ENCODE measurements around the gene IL18BP.

The IL18BP gene

GRCh38 chr11:72006309-72007088 lies 7.8 kb downstream of the IL18BP start:
- Histone ChIP-seq H3K27me3 (replicated peaks) (no peaks in the 10 kb centered on the region), H3K36me3 (replicated peaks) (peaks cover 91% of the 10 kb centered on the region), H3K4me3 (ENCODE audit: low read depth, low read length) (no peak overlapping the region), H3K27ac (no peak overlapping the region)
- no peak for TF ChIP-seq CTCF (IDR thresholded peaks at IDR 0.05; ENCODE audit: low read depth, low read length, missing control alignments)
- no peak for DNase-seq
- in situ Hi-C loops (cut with HindIII; ENCODE audit: low pct_ligation_motif_present, low sequenced_read_pairs), result no loop called here

- no peak for DNase-seq
- Histone ChIP-seq H3K27me3 (replicated peaks) (no peaks in the 10 kb centered on the region), H3K36me3 (replicated peaks) (peaks cover 91% of the 10 kb centered on the region), H3K27ac (no peak overlapping the region), H3K4me3 (ENCODE audit: low read depth, low read length) (no peak overlapping the region)
- in situ Hi-C loops (cut with HindIII; ENCODE audit: low pct_ligation_motif_present, low sequenced_read_pairs), result no loop called here
- no peak for TF ChIP-seq CTCF (IDR thresholded peaks at IDR 0.05; ENCODE audit: low read depth, low read length, missing control alignments)
These were observed 8.4 kb downstream of the IL18BP start for GRCh38 chr11:72007089-72007476.

DNA sequence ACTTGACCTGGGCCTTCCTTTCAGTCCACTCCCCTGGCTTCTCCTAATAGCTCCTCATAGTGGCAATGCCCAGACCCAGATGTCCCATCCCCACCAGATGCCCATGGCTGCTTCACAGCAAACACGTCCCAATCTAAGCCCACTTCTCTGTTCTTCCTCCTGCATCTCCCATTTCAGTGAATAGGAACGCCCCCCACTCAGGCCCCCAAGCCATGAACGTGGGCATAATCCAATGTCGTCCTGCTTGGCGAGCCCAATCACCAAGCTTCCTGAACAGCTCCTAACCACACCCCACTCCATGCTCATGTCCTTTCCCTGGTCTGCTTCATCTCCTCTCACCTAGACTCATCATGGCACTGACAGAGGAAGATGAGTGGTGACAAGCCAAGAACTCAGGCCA lies 8.9 kb downstream of the IL18BP start:
- TF ChIP-seq CTCF (IDR thresholded peaks at IDR 0.05; ENCODE audit: low read depth, low read length, missing control alignments), result no peak
- Histone ChIP-seq H3K4me3 (ENCODE audit: low read depth, low read length) (no peak overlapping the region), H3K36me3 (replicated peaks) (peaks cover 93% of the 10 kb centered on the region), H3K27ac (no peak overlapping the region), H3K27me3 (replicated peaks) (no peaks in the 10 kb centered on the region)
- in situ Hi-C loops (cut with HindIII; ENCODE audit: low pct_ligation_motif_present, low sequenced_read_pairs), result no loop called here
- DNase-seq, result no peak

DNA sequence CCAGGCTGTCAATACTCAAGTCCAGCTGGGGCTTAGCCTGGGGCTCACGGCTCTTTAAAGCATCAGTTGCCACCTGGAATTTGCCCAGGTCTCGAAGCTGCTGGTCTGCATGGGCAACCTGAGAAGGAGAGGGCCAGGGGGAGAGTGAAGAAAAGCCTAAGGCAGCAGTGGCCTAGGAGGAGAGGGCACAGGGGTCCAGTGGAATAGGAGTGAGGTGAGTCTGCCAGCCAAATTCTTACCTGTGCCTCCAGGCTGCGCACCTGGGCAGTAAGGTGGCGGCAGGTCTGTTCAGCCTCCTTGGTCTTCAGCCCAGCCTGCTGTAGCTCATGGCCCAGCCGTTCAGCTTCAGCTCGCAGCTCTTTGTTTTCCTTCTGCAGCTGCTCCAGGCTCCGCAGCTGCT lies 10.0 kb downstream of the IL18BP start:
- in situ Hi-C loops (cut with HindIII; ENCODE audit: low pct_ligation_motif_present, low sequenced_read_pairs), result no loop called here
- TF ChIP-seq CTCF (IDR thresholded peaks at IDR 0.05; ENCODE audit: low read depth, low read length, missing control alignments), result no peak
- Histone ChIP-seq H3K27ac (no peak overlapping the region), H3K27me3 (replicated peaks) (no peaks in the 10 kb centered on the region), H3K36me3 (replicated peaks) (peaks cover 93% of the 10 kb centered on the region), H3K4me3 (ENCODE audit: low read depth, low read length) (no peak overlapping the region)
- no peak for DNase-seq

DNA sequence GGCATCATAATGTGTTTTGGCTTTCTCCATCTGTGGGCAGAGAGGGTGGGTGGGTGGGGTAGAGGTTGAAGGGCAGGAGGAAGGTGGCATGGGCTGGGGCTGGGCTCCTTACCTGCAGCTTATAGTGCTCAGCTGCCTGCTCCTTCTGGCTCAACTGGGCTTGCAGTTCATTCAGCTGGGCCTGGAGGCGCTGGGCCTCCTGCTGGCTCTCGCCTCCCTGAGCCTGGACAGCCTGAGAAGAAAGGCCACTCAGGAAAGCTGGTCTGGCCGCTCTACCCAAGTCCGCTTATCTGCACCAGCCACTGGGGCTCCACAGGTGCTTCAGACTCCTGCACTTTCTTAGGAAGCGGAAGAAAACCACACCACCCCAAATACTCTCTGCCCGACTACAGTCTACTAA lies 10.4 kb downstream of the IL18BP start:
- Histone ChIP-seq H3K27ac (no peak overlapping the region), H3K27me3 (replicated peaks) (no peaks in the 10 kb centered on the region), H3K36me3 (replicated peaks) (peaks cover 93% of the 10 kb centered on the region), H3K4me3 (ENCODE audit: low read depth, low read length) (no peak overlapping the region)
- TF ChIP-seq CTCF (IDR thresholded peaks at IDR 0.05; ENCODE audit: low read depth, low read length, missing control alignments), result no peak
- no peak for DNase-seq
- in situ Hi-C loops (cut with HindIII; ENCODE audit: low pct_ligation_motif_present, low sequenced_read_pairs), result no loop called here

All from brain microvascular endothelial cell (primary cell).